GM18951 (cell line): ENCODE measurements around the gene STK40.
A peak's percentile ranks its signal among the peaks of the same experiment; 100 is the strongest.

ENCODE experiments used
- POLR2A ChIP-seq: IDR thresholded peaks from 4 replicates; pipeline ENCODE4 v1.6.1; 2011; ENCODE audit warnings: mild to moderate bottlenecking; ENCODE audit not compliant: insufficient read length, insufficient read depth; ENCODE audit errors: extremely low read depth
- in situ Hi-C: fragments of 300-500 bp; cut with MboI; formaldehyde crosslinking; loops from one replicate; pipeline ENCODE4 v1.12.0; 2022; ENCODE audit warnings: low sequenced_read_pairs, mixed read lengths, inconsistent platforms; ENCODE audit not compliant: unreplicated experiment

STK40 gene

GRCh38 chr1:36341626-36342320 is 44.0 kb downstream of the STK40 start:
- in situ Hi-C loops, result no loop called here
- no peak for TF ChIP-seq POLR2A

GRCh38 chr1:36339615-36340014 is 46.1 kb downstream of the STK40 start:
- in situ Hi-C loops, result no loop called here
- no peak for TF ChIP-seq POLR2A

DNA sequence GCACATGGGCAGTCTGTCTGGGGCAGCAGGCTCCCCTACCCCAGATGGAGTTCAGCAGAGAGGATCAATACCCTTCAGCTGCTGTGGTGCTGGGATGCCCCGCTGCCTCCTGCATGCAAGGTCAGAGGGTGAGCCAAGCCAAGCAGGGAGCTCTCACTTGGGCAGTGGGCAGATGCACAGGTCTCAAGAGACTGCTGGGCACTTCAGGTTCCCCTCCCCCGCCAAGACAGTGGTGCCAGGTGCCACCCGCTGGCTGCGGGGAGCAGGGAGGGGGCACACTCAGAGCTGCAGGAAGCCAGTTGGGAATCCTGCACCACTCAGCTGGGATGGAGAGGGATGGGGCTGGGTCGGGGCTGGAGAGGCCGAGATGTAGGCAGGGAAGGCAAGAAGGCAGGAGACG is 46.5 kb downstream of the STK40 start:
- in situ Hi-C loops, result no loop called here
- TF ChIP-seq POLR2A, result no peak

DNA sequence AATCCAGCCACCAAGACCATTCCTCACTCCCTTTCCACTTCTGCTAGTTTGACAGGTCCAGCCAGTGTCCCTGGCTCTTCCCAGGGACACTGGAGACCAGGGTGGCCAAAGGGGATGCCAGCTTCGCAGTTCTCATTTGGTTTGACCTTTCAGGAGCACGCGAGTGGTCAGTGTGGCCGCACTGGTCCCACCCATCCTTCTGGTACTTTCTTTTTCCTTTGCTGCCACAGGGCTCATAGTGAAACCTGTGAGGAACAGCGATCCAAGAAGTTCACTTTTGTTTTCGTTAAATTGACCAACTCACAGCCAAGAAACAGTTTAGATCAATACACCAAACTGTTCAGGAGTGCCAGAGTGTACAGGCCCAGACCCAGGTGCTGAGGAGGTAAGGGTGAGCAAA is 47.9 kb downstream of the STK40 start:
- TF ChIP-seq POLR2A, result no peak
- in situ Hi-C loops, result no loop called here

- no peak for TF ChIP-seq POLR2A
- in situ Hi-C loops, result no loop called here
These were observed 54.8 kb downstream of the STK40 start for GRCh38 chr1:36330940-36331339.

GRCh38 chr1:36329817-36330216 is 55.9 kb downstream of the STK40 start:
- TF ChIP-seq POLR2A, result no peak
- in situ Hi-C loops, result no loop called here

DNA sequence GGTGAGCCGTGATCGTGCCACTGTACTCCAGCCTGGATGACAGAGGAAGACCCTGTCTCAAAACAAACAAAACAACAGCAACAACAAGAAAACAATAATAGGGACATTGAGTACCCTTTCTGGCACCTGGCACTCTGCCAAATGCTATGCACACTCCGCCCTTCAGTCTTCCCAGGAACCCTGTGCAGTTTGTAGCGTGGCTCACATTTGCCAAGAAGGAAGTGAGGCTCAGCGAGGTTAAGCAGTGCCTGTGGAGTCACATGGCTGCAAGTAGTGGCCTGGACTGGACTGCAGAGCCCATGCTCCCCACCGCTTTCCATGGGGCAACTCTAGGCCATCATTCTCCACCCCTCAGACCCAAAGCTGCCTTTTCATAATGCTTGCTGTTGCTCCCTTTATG is 57.0 kb downstream of the STK40 start:
- no peak for TF ChIP-seq POLR2A
- in situ Hi-C loops, result no loop called here

DNA sequence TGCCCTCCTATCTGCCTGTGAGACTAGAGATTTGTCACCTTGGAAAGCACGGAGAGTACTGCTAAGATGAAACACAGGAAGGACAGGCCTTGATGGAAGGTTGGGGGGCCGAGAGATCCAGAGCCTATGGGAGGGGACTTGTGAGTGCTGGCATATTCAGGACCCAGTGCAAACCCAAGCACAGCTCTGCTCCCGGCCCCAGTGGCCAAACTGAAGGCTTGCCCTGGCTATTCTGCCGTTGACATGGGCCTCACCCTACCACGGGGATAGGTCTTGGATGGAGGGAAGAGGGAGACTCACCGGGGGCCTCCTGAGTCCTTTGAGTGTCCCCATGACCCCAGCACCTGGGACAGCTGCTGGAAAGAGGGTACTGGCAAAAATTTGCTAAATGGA is 57.6 kb downstream of the STK40 start:
- TF ChIP-seq POLR2A, result no peak
- in situ Hi-C loops, result no loop called here

DNA sequence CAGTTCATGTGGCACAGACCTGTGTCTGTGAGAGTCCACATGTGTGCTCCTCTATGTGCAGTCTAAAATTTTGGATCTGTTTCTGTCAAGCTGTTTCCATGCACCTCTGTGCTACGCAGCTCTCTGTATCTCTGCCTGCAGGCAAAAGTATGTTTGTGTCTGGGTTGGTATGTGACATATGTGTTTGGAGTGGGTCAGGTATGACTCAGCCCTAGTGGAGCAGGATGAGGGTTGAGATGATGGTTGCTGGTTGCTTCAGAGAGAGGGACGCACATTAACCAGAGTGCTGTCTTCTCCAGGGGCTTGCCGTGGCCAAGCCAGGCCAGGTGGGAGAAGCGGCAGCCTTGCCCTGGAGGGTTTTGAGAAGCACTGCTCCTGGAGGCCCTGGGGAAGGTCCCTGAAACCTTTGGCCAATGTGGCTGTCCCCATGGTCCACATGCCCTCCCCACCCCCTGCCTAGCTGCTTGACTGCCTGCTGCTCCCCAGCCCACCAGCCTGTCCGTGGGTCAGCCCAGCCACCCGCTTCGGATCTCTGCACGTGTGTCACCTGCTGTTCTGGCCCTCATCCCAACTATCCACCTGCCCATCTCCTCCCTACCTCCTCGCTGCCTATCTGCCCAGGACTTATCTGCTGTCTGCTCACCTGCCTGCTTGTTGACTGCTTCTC is 58.2 kb downstream of the STK40 start:
- no peak for TF ChIP-seq POLR2A
- in situ Hi-C loops, result no loop called here

- in situ Hi-C loops, result no loop called here
- TF ChIP-seq POLR2A, result no peak
These were observed 59.2 kb downstream of the STK40 start for GRCh38 chr1:36326499-36326898.

DNA sequence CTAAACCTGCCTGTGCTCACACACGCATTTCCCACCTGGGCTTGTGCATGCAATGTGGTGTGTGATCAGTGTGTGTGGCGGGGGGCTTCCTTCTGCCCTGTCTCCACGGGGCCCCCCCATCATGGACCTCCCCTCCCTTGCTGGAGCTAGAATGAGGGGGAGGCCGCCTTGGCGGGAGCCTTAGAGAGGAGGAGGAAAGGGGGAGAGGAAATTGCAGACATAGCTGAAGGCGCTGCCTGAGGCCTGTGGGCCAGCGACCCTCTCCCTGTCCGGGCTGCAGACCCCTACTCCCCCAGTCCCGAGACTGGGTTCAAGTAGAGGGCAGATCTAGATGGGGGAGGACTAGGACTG is 61.4 kb downstream of the STK40 start:
- no peak for TF ChIP-seq POLR2A
- in situ Hi-C loops, result no loop called here

DNA sequence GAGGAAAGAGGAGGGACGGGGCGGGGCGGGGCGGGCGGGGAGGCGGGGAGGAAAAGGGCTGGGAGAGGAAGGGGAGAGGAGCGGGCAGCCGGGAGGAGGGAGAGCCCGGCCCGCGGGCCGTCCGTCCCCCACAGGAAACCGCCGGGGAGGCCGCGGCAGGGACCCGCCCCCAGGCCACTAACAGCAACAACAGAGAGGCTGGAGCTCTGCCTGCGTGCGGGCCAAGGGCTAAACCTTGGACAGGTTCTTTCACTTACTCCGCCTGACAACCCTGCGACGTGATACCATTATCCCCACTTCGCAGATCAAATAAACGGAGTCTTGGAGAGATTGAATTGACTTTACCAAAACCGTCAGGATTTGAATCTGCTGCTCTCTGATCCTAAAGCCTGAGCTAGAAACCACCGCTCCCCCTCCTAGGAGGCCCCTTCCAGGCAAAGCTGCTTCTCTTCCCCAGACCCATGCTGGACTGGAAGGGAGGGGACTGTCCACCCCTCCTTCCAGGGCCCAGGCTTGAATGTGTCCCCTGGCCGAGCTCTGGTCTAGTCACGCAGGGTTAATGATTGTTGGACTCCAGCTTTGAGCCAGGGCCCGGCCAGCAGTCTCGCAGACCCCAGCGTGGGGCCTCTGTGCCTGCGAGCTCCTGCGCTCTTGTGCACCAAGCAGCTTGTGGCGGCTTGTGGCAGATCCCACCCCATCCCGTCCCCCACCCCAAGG is 61.9 kb downstream of the STK40 start, which contains the start of gene EVA1B:
TSS of gene EVA1B (minus strand) at position 10 of the 717 bp plus-strand sequence. CDS start 608 bp downstream, outside the sequence.
- TF ChIP-seq POLR2A, result peak; percentile 22
- in situ Hi-C loops, result no loop called here

- in situ Hi-C loops, result no loop called here
- TF ChIP-seq POLR2A, result peak; percentile 35
These were observed 62.7 kb downstream of the STK40 start for GRCh38 chr1:36322786-36323635.
